ENCODE data around the gene SERP1. TPM values are rescaled to one million over a fixed set of nuclear protein-coding genes. Genes with fewer than 3 reads are reported as not detected.

Gene SERP1
- total RNA-seq, 1 donor from 2014 or later, result 20.4 TPM

DNA sequence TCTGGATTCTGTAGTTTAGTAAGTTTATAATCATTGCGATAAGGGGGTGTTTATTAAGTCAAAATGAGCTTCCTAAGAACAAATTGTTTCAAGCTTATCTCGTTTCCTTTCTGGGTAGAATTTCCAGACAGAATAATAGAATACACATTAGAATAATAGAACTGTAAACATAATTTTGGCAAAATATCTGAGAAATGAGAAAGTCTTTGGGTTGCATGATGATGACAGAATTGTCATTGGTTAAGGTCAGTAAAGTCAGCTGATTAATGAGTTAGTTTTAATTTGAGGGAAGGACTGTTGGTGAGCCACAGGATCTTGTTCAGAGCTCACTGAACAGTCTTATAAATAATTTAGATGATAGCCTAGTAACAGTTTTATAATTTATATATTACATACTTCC, 10.5 kb upstream of the SERP1 start:
- Histone ChIP-seq H3K4me1 (peaks cover 25% of the 10 kb centered on the region), H3K36me3 (peaks cover 44% of the 10 kb centered on the region), H3K9me3 (replicated peaks) (no peaks in the 10 kb centered on the region), H3K4me3 (no peak overlapping the region), H3K27ac (replicated peaks) (no peak overlapping the region), H3K27me3 (ENCODE audit: low read depth) (no peaks in the 10 kb centered on the region)
- TF ChIP-seq, protein P1, sequence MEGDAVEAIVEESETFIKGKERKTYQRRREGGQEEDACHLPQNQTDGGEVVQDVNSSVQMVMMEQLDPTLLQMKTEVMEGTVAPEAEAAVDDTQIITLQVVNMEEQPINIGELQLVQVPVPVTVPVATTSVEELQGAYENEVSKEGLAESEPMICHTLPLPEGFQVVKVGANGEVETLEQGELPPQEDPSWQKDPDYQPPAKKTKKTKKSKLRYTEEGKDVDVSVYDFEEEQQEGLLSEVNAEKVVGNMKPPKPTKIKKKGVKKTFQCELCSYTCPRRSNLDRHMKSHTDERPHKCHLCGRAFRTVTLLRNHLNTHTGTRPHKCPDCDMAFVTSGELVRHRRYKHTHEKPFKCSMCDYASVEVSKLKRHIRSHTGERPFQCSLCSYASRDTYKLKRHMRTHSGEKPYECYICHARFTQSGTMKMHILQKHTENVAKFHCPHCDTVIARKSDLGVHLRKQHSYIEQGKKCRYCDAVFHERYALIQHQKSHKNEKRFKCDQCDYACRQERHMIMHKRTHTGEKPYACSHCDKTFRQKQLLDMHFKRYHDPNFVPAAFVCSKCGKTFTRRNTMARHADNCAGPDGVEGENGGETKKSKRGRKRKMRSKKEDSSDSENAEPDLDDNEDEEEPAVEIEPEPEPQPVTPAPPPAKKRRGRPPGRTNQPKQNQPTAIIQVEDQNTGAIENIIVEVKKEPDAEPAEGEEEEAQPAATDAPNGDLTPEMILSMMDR (IDR thresholded peaks at IDR 0.05; ENCODE audit: borderline replicate concordance), result no peak
- intact Hi-C loops (cut with micrococcal nuclease), result no loop called here
- no peak for DNase-seq

DNA sequence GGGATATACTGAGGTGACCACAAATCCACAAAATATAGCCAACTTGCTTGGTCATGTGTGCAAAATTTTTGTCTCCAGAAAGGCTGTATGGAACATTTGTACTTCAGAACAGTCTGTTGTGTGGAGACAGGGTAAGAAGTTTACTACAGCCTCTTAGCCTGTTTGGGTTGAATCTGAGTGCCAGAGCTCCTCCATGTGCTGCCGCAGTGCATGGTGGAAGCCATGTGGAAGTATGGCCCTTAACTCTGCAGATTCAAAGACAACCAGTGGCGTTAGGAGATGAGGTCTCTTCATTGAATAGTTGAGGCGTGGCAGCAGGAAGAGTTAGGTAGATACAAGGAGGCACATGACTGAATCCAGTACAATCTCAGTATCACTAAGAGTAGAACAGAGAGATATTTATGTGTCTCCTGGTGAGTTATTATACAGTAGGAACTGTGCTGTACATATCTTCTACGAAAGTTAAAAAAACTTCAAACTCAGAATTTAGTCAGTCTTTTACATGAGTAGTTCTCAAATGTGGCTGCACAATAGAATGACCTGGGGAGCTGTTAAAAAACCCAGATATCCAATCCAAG, 9.7 kb upstream of the SERP1 start:
- H3K27ac ChIP-seq (replicated peaks), result no peak overlapping the region
- no peaks in the 10 kb centered on the region for H3K27me3 ChIP-seq (ENCODE audit: low read depth)
- intact Hi-C loops (cut with micrococcal nuclease), result no loop called here
- H3K4me3 ChIP-seq, result no peak overlapping the region
- H3K36me3 ChIP-seq, result peaks cover 40% of the 10 kb centered on the region
- H3K9me3 ChIP-seq (replicated peaks), result no peaks in the 10 kb centered on the region
- TF ChIP-seq, protein P1 (IDR thresholded peaks at IDR 0.05; ENCODE audit: borderline replicate concordance), result no peak
- DNase-seq, result no peak
- peaks cover 25% of the 10 kb centered on the region for H3K4me1 ChIP-seq

DNA sequence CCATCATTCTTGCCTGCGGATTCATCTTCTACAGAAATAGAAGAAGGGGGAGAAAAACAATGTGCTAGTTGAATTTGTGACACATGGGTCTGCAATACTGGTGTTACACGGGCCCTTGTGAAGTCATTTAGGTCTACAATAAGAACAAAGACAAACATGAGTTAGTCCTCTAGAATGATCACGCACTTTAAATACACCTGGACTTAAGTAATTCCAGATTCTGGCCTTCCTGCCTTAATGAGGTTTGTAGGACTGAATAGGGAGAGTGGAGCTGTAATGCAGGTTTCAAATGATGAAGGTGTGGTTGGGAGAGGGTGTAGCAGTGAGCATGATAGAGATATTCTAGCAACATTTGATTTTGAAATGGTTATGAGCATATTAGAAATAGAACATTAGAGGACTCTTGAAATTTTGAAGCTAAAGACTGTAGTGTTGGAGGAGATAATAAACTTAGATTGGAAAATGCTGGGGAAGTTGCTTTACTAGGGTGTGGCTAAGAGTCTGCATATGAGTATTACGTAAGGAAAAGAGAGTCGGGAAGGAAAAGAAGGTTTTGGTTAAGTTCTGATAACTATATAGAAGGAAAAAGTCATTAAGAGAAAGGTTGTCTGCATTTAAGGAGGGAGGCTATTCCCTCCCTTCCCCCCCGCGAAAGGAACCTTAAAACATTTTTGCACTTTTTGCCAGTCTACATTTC, 897 bp upstream of the SERP1 start:
- no peaks in the 10 kb centered on the region for H3K9me3 ChIP-seq (replicated peaks)
- no peaks in the 10 kb centered on the region for H3K27me3 ChIP-seq (ENCODE audit: low read depth)
- TF ChIP-seq, protein P1 (IDR thresholded peaks at IDR 0.05; ENCODE audit: borderline replicate concordance), result no peak
- peaks cover 53% of the 10 kb centered on the region for H3K4me1 ChIP-seq
- peaks cover 23% of the 10 kb centered on the region for H3K36me3 ChIP-seq
- intact Hi-C loops (cut with micrococcal nuclease), result loop anchor here (10.0 kb wide), 1 partner anchor 58 kb away; the partner anchor contains the start of gene SELENOT
- peak overlapping the region; percentile 85 for H3K4me3 ChIP-seq
- H3K27ac ChIP-seq (replicated peaks), result peak overlapping the region; percentile 96
- no peak for DNase-seq

DNA sequence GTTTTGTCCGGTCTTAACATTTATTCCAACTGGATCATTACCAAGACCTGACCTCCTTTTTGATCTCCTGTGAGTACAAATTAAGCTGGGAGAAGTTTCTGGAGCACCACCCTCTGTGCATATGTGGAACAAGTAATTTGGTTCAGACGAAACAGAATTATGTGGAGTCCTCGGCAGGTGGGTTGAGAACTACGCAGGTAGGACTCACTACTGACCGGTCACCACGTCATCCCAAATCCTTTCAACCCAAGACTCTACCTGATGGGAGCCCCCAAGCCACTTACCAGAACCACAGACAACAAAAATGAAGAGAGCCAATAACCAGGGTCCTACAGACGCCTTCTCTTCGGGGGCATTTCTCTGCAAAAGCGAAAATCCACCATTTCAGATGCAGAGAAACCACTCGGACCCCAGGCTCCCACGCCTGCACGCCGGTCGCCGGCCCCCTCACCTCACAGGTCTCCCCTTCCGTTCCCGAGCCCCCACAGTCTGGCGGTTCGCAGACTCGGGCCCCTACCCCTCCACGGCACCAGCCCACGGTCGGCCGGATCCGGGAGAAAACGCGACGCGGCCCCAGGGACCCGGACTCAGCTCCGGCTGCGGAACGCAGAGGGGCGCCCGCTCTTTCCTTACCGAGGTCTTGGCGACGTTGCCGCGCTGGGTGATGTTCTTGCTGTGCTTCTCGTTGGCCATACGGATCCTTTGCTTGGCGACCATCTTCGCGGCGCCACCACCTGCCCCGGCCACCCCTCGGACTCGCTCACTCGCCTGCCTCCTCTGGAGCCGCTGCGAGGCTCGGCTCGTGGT, 674 bp downstream of the SERP1 start:
- H3K4me3 ChIP-seq, result peak overlapping the region; percentile 85
- no peaks in the 10 kb centered on the region for H3K27me3 ChIP-seq (ENCODE audit: low read depth)
- TF ChIP-seq, protein P1 (IDR thresholded peaks at IDR 0.05; ENCODE audit: borderline replicate concordance), result no peak
- peak; percentile 54 for DNase-seq
- H3K36me3 ChIP-seq, result peaks cover 32% of the 10 kb centered on the region
- H3K4me1 ChIP-seq, result peaks cover 53% of the 10 kb centered on the region
- H3K27ac ChIP-seq (replicated peaks), result peak overlapping the region; percentile 96
- intact Hi-C loops (cut with micrococcal nuclease), result loop anchor here (10.0 kb wide), 1 partner anchor 59 kb away; the partner anchor contains the start of gene SELENOT
- H3K9me3 ChIP-seq (replicated peaks), result no peaks in the 10 kb centered on the region

DNA sequence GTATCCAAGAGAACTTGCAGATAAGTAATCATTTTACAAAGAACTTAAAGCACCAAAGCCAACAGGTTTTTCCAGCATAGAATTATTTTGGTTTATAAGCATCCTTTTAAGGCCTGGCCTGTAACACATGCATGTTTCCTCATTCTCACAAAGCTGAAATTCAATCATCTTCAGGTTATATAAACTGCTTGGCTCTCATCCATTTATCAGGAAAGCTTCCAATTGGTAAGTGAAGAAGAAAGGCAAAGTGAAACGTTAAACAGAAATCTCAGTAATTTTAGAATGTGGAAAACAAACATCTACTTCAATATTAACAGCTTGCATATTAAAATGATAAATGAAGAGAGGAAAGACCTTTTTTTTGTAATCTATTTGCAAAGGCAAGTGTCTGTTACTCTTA, 1.6 kb downstream of the SERP1 start:
- peak overlapping the region; percentile 85 for H3K4me3 ChIP-seq
- TF ChIP-seq, protein P1 (IDR thresholded peaks at IDR 0.05; ENCODE audit: borderline replicate concordance), result no peak
- peak overlapping the region; percentile 96 for H3K27ac ChIP-seq (replicated peaks)
- H3K9me3 ChIP-seq (replicated peaks), result no peaks in the 10 kb centered on the region
- intact Hi-C loops (cut with micrococcal nuclease), result loop anchor here (10.0 kb wide), 1 partner anchor 60 kb away; the partner anchor contains the start of gene SELENOT
- no peaks in the 10 kb centered on the region for H3K27me3 ChIP-seq (ENCODE audit: low read depth)
- DNase-seq, result no peak
- peaks cover 32% of the 10 kb centered on the region for H3K36me3 ChIP-seq
- H3K4me1 ChIP-seq, result peaks cover 53% of the 10 kb centered on the region

All from left ventricle myocardium inferior (tissue), 1 donor.